Neural progenitor cell (in vitro differentiated cells): Measurements from ENCODE around the gene CFAP58.

ENCODE experiments used
- CTCF ChIP-seq: fragments of 200-600 bp; sonication (generic); IDR thresholded peaks from 2 replicates; pipeline ENCODE4 v1.5.1; 2017; ENCODE audit warnings: antibody characterized with exemption, mild to moderate bottlenecking
- EZH2 ChIP-seq: fragments of 200-600 bp; sonication (generic); IDR thresholded peaks from 2 replicates; pipeline ENCODE4 v1.6.1; 2017; ENCODE audit warnings: antibody characterized with exemption, mild to moderate bottlenecking, moderate library complexity

GRCh38 chr10:104479906-104480593 lies 126.4 kb downstream of the CFAP58 start:
- TF ChIP-seq CTCF (no peak), EZH2 (no peak)
